ENCODE data around the gene CNOT4.
"Not testable (repeated sequence)": the region's sequence is repeated elsewhere in the genome, so short reads cannot be mapped to it uniquely, and the experiment has no call there.

The CNOT4 gene

DNA sequence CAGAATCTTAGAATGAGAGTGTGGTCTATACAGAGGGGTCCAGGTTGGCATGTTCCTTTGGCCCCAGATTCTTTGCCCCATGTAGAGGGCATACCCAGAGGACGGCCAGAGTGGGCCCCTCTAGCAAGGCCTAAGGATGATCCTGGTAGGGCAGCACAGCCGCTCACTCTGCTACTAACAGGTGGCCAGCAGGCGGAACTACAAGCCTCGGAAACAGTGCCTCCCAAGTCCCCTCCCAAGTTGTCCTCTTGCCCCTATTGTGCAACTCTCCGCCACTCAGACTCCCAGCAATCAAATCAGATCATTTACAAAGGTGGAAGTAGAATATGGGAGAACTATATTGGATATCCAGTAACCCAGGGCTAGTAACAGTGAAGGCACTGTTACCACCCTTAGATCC is 168.9 kb downstream of the CNOT4 start:
- TF ChIP-seq GATA1 (IDR thresholded peaks at IDR 0.05; ENCODE audit: low read depth, low read length) (no peak), POLR2A (IDR thresholded peaks at IDR 0.05; ENCODE audit: low read length) (no peak)
- DNase-seq: no peak

GRCh38 chr7:135337977-135338550 is 171.8 kb downstream of the CNOT4 start:
- DNase-seq: no peak
- no peak for TF ChIP-seq POLR2A (IDR thresholded peaks at IDR 0.05; ENCODE audit: low read length)
- TF ChIP-seq GATA1 (IDR thresholded peaks at IDR 0.05; ENCODE audit: low read depth, low read length): no peak

DNA sequence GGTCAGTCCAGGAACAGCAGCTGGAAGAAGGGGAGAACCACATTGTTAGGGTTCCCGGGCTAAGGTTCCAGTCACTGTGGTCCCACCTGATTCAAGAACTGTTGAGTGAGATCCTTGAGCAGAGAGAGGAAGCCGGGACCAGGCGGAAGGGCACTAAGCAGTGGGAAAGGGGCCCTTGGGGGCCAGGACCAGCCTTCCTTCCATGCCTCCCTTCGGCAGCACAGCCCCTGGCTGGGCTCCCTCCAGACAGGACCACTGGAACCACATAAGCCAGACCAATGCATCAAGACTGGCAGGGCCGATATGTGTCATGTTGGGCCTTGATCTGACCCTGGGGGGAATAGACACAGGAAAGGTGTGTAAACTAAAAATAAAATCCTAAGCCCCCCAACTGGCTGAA is 172.4 kb downstream of the CNOT4 start:
- TF ChIP-seq POLR2A (IDR thresholded peaks at IDR 0.05; ENCODE audit: low read length): no peak
- TF ChIP-seq GATA1 (IDR thresholded peaks at IDR 0.05; ENCODE audit: low read depth, low read length): no peak
- no peak for DNase-seq

DNA sequence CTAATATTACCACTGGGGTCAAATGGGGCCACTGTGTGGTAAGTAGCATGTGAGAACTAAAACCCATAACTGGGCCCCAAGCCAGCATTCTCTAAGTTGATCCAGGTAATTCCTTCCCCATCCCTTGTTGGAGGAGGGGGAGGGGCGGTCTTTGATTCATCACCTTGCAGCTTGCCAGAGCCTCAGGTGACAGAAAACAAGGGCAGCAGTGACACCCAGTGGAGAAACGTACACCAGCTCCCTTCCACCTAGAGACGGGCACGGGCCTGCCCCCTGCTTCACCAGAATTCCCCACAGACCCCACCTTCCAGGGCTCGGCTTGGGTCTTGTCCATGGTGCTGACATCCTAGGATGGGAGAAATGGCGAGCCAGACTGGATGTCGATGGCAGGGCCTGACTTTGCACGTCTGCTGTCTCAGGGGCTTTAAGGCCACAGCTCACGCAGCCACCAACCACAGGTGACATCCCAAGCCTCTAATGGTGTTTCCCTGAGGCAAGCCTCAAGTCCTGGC is 174.2 kb downstream of the CNOT4 start:
- no peak for TF ChIP-seq POLR2A (IDR thresholded peaks at IDR 0.05; ENCODE audit: low read length)
- TF ChIP-seq GATA1 (IDR thresholded peaks at IDR 0.05; ENCODE audit: low read depth, low read length): no peak
- DNase-seq: peak; percentile 21 to 44

DNA sequence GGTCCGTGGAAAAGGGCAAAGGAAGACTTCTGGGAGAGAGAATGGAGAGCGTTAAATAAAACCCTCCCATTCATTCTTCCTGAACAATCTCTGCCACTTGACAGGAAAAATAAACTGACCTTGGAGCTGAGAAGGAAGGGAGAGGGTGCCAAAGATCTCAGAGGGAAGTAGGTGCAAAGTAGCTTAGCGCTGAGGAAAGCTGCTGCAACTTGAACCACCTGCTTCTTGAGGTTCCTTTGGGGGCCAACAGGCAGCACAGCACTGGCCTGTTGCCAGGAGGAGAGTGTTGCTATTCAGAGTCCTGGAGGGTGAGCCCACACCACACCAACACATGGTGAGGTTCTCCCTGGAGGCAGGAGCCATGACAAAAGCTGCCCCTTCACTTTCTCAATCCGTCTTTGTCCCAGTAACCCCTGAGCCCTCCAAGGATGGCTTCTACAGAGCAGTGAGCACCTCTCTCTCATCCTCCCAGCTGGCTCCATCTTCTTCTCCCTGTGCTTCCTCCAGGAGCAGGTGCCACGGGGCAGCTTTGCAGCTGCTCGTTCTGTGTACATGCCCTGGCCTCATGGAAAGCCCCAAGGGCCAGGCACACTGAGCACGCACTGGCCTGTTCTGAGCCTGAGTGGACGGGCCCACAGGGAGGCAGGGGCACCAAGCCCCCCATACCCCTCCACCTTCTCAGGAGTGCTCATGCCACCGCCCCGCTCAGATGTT is 174.9 kb downstream of the CNOT4 start:
- DNase-seq: no peak
- TF ChIP-seq GATA1 (IDR thresholded peaks at IDR 0.05; ENCODE audit: low read depth, low read length): no peak
- no peak for TF ChIP-seq POLR2A (IDR thresholded peaks at IDR 0.05; ENCODE audit: low read length)

DNA sequence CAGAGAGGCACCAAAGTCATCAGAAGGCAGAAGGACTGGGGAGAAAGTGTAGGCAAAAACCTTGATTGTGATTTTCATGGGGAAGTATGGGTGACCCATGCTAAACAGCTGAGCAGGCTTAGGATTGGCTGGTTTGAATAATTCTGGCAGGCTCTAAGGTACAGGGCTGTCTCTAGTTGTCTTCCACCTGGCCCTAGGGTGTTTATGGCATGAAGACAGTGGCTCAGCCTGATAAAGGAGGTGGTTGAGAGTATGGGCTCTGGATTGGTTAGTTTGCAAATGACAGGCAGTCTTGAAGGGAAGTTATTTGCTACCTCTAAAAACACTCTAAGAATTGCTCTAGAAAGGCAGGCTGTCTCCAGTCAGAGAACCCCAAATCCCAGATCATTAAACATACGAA is 176.0 kb downstream of the CNOT4 start:
- DNase-seq: no peak
- TF ChIP-seq POLR2A (IDR thresholded peaks at IDR 0.05; ENCODE audit: low read length) (no peak), GATA1 (IDR thresholded peaks at IDR 0.05; ENCODE audit: low read depth, low read length) (no peak)

DNA sequence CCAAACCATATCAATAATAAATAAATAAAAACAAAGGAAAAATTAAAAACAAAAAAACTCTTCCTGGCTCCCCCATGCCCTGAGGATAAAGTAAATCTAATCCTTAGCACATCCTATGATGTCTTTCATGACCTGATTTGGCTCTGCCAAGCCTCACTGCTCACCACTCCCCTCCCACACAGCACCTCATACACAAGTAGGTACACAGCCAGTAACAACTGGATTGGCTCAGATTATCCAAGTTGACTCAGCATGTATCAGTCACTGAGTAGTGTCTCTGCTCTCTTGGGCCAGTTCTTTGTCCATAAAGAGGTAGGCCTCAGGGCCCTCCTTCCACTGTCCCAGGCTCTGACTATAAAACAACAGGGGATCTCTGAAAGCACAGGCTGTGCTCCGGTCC is 176.7 kb downstream of the CNOT4 start:
- DNase-seq: no peak
- TF ChIP-seq POLR2A (IDR thresholded peaks at IDR 0.05; ENCODE audit: low read length): no peak
- TF ChIP-seq GATA1 (IDR thresholded peaks at IDR 0.05; ENCODE audit: low read depth, low read length): no peak

GRCh38 chr7:135330088-135330487 is 179.8 kb downstream of the CNOT4 start:
- TF ChIP-seq POLR2A (IDR thresholded peaks at IDR 0.05; ENCODE audit: low read length) (no peak), GATA1 (IDR thresholded peaks at IDR 0.05; ENCODE audit: low read depth, low read length) (no peak)
- DNase-seq: no peak

- no peak for DNase-seq
- no peak for TF ChIP-seq POLR2A (IDR thresholded peaks at IDR 0.05; ENCODE audit: low read length)
- TF ChIP-seq GATA1 (IDR thresholded peaks at IDR 0.05; ENCODE audit: low read depth, low read length): no peak
Measured at GRCh38 chr7:135328526-135328925, 181.4 kb downstream of the CNOT4 start.

DNA sequence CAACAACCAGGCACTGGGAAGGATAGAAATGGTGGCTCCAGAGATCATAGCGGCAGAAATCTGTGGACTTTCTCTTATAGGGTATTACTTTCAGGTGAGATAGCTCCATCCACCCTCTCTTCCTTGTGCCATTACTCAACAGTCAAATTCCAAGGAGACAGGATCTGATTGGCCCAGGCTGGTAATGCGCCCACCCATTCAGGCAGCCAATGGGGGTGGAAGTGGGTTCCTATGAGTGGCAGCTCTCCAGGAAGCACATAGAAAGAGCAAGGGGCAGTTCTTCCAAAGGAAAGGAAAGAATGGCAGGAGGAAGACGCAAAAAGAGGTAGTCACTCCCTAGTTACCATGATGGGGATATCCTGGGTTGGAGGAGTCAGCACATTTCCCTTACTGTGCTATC is 181.8 kb downstream of the CNOT4 start:
- DNase-seq: no peak
- TF ChIP-seq GATA1 (IDR thresholded peaks at IDR 0.05; ENCODE audit: low read depth, low read length) (no peak), POLR2A (IDR thresholded peaks at IDR 0.05; ENCODE audit: low read length) (no peak)

- DNase-seq: no peak
- TF ChIP-seq POLR2A (IDR thresholded peaks at IDR 0.05; ENCODE audit: low read length) (no peak), GATA1 (IDR thresholded peaks at IDR 0.05; ENCODE audit: low read depth, low read length) (no peak)
Measured at GRCh38 chr7:135327458-135327857, 182.4 kb downstream of the CNOT4 start.

DNA sequence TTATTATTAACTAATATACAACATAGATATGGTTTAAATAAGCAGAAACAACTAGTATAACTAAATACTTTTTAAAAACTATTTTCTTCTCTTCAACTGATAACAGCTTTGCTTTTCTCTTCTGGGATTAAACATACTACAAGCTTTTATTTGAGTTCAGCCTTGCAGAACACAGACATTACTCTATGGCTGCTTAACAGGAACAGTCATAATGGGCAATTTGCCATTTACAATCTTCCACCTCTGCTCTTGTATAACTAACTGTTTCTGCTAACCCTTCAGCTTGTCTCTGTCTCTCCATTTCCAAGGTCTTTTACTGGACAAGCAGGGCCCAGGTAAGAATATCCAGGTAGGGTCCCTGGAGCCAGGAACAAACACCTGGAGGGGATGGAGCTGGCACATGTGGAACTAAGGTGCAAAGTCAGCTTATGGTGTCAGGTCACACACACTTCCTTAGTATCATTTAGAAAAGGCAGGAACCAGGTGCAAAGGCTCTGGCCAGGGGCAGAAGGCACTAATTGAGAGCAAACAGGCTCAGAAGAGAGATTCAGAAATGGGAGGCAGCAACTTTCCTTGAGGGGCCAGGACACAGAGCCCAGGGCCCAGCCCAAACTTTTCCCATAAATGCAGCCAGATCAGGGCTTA is 183.1 kb downstream of the CNOT4 start:
- DNase-seq: no peak
- TF ChIP-seq POLR2A (IDR thresholded peaks at IDR 0.05; ENCODE audit: low read length) (no peak), GATA1 (IDR thresholded peaks at IDR 0.05; ENCODE audit: low read depth, low read length) (no peak)

DNA sequence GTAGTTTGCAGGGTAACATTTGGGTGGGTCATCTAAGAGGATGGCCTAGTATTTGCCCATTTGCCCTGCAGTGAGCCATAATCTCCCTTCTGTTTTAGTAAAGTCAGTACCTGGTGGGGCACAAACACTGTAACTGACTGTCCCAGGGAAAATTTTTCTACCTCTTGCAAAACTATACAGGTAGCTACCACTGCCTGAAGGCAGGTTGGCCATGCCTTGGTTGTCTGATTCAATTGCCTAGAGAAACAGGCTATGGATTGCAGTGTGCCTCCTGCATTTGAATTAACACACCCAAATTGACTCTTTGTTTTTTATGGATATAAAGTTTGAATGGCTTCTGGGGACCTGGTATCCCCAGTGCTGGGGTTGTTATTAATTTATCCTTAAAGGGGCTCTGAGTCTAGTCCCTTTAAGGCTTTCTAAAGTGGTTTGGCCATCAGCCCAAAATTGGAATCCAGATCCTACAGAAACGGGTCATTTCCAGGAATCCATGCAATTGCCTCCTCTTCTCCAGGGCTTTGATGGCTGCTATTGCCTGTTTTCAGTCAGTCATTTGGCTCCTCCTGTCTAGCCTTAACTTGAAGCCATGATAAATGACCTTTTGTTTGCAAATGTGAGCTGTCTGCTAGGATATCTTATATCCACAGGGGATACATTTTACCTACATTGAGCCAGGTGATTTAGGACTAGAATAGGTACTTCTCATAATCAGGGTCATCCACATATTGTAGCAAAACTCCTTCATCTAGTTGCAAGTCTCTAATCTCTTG is 187.1 kb downstream of the CNOT4 start:
- TF ChIP-seq POLR2A (IDR thresholded peaks at IDR 0.05; ENCODE audit: low read length) (no peak), GATA1 (IDR thresholded peaks at IDR 0.05; ENCODE audit: low read depth, low read length) (no peak)
- no peak for DNase-seq

GRCh38 chr7:135321556-135321955 is 188.3 kb downstream of the CNOT4 start:
- TF ChIP-seq POLR2A (IDR thresholded peaks at IDR 0.05; ENCODE audit: low read length) (no peak), GATA1 (IDR thresholded peaks at IDR 0.05; ENCODE audit: low read depth, low read length) (no peak)
- no peak for DNase-seq

DNA sequence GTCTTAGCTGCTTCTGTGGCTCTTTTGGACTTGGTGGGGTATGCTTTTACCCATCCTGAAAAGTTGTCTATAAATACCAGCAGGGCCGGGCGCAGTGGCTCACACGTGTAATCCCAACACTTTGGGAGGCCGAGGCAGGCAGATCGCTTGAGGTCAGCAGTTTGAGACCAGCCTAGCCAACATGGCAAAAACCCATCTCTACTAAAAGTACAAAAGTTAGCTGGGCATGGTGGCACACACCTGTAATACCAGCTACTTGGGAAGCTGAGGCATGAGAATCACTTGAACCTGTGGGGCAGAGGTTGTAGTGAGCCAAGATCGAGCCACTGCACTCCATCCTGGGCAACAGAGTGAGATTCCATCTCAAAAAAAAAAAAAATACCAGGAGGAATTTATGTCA is 188.9 kb downstream of the CNOT4 start:
- not testable (repeated sequence) for DNase-seq

Data from erythroblast (primary cell).